ENCODE data around the gene IFITM10. TPM values are rescaled to one million over a fixed set of nuclear protein-coding genes. Genes with fewer than 3 reads are reported as not detected.
"Not testable (repeated sequence)": the region's sequence is repeated elsewhere in the genome, so short reads cannot be mapped to it uniquely, and the experiment has no call there.

The IFITM10 gene
- polyA plus RNA-seq, 3 donors: 0.11 to 0.28 (median 0.23) TPM

GRCh38 chr11:1779034-1779805, 28.8 kb upstream of the IFITM10 start:
- DNase-seq (ENCODE audit: extremely low read depth in 1 of 11, low read depth in 9 of 11, low spot score in 4 of 11): no peak

DNA sequence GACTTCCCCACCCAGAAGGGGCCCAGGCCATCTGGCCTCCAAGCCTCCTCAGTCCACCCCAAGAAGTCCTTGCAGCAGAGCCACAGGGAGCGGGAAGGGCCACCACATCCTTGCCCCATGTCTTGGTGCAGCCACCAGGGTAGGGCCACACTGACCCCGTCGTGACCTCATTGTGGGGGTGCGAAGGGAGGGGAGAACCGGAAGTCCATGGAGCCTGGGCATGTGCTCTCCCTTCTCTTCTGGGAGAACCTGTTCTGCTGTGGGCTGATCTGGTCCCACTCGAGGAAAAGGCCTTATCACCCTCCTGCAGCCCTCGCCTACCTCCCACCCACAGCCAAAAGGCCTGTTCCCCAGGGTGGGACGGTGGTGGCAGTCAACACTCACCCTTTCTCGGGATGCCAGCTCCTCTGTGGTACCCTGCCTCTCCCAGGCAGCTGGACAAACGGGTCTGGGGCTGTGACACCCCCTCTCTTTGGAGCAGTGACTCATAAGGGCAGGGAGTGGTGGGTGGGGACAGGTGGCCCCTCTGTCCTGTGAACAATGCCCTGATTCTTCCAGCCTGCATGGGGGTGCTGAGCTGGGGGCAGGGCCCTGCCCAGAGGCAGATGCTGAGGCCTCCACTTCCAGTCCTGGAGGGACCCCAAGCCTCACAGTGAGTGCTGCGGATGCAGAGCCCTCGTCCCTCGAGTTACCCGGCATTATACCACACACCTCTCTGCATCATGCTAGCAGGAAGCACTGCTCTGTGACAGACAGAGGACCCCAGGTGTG, 27.9 kb upstream of the IFITM10 start:
- DNase-seq (ENCODE audit: extremely low read depth in 1 of 11, low read depth in 9 of 11, low spot score in 4 of 11): no peak

DNA sequence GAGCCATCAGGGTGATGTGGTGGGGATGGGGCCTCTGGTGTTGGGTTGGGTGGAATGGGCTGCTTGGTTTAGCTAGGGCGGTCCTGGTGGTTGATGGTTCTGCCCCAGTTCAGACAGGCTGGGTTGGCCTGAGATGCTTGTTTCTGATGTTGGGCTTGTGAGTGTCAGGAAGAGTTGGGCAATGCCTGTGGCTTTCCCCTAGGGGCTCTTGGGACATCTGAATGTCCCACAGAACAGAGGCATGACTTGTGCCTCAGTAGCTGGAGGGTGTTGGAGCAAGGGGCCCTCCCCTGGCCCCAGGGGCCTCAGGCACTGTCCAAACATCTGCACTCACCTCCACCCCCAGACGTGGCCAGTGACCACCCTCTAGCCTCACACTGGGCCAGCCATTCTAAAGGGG, 27.3 kb upstream of the IFITM10 start:
- no peak for DNase-seq (ENCODE audit: extremely low read depth in 1 of 11, low read depth in 9 of 11, low spot score in 4 of 11)

- DNase-seq (ENCODE audit: extremely low read depth in 1 of 11, low read depth in 9 of 11, low spot score in 4 of 11): no peak
These were observed 26.7 kb upstream of the IFITM10 start for GRCh38 chr11:1776944-1777715.

DNA sequence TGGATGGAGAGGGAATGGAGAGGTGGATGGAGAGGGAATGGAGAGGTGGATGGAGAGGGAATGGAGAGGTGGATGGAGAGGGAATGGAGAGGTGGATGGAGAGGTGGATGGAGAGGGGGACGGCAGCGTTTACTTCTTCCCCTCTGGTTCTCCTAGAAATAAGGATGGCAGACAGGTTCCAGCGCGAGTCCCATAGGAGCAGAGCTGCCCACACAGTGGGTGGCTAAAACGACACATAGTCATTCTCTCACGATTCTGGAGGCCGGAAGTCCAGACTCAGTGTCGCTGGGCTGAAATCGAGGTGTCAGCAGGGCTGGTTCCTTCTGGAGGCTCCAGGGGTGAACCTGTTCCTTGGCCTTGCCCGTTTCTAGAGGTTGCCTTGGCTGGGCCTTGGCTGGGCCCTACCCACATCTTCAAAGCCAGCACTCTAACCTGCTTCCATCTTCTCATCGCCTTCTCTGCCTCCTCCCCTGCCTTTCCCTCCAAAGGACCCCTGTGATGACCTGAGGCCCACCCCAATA, 26.0 kb upstream of the IFITM10 start:
- DNase-seq (ENCODE audit: extremely low read depth in 1 of 11, low read depth in 9 of 11, low spot score in 4 of 11): no peak

GRCh38 chr11:1774886-1775285, 24.5 kb upstream of the IFITM10 start:
- DNase-seq (ENCODE audit: extremely low read depth in 1 of 11, low read depth in 9 of 11, low spot score in 4 of 11): no peak

DNA sequence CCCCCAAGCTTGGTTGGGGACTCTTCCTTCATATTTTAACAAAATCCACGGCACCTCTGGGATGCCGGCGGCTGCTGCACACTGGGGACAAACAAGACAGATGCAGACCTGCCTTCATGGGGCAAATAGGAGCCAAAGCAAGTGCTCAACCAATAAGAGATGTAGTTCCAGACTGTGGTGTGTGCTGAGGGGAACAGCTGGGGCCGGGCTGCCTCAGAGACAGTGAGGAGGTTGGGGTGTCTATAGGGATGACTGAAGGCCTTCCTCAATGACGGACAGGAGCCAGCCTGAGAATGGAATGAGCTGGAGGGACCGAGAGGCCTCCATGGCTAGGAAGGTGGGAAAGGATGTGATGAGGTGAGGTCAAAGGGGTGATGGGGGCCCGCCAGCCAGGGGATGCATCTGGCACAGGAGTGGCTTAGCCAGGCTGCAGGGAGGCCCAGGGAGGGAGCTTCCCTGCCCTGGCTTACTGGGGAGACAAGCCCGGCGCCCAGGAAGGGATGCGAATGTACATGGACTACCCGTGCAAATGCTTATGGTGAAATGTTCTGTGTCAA, 23.7 kb upstream of the IFITM10 start:
- DNase-seq (ENCODE audit: extremely low read depth in 1 of 11, low read depth in 9 of 11, low spot score in 4 of 11): no peak

- DNase-seq (ENCODE audit: extremely low read depth in 1 of 11, low read depth in 9 of 11, low spot score in 4 of 11): no peak
These were observed 23.0 kb upstream of the IFITM10 start for GRCh38 chr11:1773131-1773993.

DNA sequence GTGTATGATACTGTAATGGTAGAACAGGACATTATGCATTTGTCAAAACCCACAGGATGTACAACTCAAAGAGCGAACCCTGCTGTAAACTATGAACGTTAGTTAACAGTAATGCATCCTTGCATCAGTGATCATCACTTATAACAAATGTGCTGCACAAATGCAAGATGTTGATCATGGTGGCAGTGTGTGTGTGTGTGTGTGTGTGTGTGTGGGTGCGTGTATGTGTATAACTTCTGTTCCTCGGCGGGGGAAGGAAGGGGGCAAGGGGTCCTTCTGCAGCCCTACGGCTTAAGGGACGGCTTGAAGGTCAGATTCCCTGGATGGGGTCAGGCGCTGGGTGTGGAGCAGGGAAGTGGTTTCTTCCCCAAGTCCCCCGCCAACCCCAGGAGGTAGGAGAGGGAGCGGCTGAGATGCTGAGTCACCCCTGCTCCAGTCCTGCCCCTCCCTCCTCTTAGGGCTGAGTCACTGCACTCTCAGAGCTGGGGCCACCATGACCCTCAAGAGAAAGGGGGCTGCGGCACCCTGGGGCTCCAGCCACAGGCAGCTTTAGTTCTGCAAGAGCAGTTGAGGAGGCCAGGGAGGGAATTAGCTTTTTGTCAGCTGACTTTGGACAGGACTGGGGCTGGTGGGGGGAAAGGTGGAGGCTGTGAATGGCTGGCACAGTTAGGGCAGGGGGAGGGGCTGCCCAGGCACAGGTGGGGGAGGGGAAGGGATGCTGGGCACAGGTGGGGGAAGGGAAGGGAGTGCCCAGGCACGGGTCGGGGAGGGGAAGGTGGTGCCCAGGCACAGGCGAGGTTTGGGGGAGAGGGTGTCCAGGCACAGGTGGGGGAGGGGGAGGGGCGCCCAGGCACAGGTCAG, 22.1 kb upstream of the IFITM10 start:
- DNase-seq (ENCODE audit: extremely low read depth in 1 of 11, low read depth in 9 of 11, low spot score in 4 of 11): no peak

GRCh38 chr11:1771700-1772099, 21.3 kb upstream of the IFITM10 start:
- no peak for DNase-seq (ENCODE audit: extremely low read depth in 1 of 11, low read depth in 9 of 11, low spot score in 4 of 11)

DNA sequence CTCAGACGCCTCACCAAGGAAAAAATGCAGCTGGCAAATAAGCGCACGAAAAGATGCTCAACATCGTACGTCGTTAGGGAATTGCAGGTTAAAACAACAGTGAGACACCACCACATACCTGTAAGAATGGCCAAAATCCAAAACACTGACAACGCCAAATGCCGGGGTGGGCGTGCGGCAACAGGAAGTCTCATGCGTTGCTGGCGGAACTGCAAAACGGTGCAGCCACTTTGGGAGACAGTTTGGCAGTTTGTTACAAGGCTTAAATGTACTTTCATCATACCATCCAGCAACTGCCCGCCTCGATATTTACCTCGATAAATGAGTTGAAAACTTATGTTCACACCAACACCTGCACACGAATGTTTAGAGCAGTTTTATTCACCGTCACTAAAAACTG, 20.9 kb upstream of the IFITM10 start:
- DNase-seq (ENCODE audit: extremely low read depth in 1 of 11, low read depth in 9 of 11, low spot score in 4 of 11): no peak

- no peak for DNase-seq (ENCODE audit: extremely low read depth in 1 of 11, low read depth in 9 of 11, low spot score in 4 of 11)
These were observed 20.1 kb upstream of the IFITM10 start for GRCh38 chr11:1770528-1770927.

DNA sequence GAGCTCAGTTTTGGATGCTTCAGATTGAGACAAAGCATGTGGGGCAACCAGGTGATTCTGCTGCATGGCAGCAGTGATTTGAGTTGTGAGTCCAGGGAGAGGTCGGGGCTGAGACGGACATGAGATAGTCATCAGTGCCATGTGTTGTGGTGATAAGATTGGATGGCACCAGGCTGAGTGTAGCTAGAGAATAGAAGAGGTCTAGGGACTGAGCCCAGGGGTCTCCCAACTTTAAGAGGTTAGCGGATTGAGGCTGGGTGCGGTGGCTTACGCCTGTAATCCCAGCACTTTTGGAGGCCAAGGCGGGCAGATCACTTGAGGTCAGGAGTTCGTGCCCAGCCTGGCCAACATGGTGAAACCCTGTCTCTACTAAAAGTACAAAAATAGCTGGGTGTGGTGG, 19.7 kb upstream of the IFITM10 start:
- DNase-seq (ENCODE audit: extremely low read depth in 1 of 11, low read depth in 9 of 11, low spot score in 4 of 11): no peak

- not testable (repeated sequence) for DNase-seq (ENCODE audit: extremely low read depth in 1 of 11, low read depth in 9 of 11, low spot score in 4 of 11)
These were observed 19.0 kb upstream of the IFITM10 start for GRCh38 chr11:1769304-1769936.

DNA sequence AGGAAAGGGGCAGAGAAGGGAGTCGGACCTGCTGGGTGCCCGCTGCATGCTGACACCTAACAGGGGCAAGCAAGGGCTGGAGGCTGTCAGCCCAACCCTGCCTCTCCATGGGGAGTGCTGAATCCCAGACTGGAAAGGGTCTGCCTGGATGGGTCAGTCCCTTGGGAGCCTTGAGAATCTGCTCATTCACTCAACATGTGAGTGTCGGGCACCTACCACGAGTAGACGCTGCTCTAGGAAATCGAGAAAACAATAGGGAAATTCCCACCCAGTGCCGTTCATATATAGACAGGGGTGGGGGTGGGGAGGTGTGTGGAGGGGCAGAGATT, 17.7 kb upstream of the IFITM10 start:
- no peak for DNase-seq (ENCODE audit: extremely low read depth in 1 of 11, low read depth in 9 of 11, low spot score in 4 of 11)

- no peak for DNase-seq (ENCODE audit: extremely low read depth in 1 of 11, low read depth in 9 of 11, low spot score in 4 of 11)
These were observed 17.2 kb upstream of the IFITM10 start for GRCh38 chr11:1767399-1768140.

Measured in renal cortex interstitium (tissue), 11 donors.